ENCODE data around the gene KLHL40.
A peak's percentile ranks its signal among the peaks of the same experiment; 100 is the strongest.

KLHL40 gene

DNA sequence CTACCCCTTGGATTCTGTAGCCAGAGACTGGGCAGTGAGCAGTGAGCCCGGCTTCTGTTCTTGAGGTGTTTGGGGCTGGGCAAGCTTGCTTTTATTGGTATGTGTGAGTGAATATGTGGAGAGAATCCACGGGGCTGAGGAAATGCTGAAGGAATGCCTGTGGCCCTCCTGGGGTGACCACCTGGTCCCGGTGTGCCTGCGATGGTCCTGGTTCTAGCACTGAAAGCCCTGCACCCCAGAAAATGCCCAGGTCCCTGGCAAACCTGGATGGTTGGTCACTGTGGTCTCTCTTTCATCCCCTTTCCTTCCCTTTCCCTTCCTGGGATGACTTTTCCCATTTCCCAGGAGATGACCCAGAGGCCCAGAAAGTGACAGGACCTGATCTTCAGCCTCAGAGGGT, 27.7 kb upstream of the KLHL40 start:
- TF ChIP-seq, protein P1, sequence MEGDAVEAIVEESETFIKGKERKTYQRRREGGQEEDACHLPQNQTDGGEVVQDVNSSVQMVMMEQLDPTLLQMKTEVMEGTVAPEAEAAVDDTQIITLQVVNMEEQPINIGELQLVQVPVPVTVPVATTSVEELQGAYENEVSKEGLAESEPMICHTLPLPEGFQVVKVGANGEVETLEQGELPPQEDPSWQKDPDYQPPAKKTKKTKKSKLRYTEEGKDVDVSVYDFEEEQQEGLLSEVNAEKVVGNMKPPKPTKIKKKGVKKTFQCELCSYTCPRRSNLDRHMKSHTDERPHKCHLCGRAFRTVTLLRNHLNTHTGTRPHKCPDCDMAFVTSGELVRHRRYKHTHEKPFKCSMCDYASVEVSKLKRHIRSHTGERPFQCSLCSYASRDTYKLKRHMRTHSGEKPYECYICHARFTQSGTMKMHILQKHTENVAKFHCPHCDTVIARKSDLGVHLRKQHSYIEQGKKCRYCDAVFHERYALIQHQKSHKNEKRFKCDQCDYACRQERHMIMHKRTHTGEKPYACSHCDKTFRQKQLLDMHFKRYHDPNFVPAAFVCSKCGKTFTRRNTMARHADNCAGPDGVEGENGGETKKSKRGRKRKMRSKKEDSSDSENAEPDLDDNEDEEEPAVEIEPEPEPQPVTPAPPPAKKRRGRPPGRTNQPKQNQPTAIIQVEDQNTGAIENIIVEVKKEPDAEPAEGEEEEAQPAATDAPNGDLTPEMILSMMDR (IDR thresholded peaks at IDR 0.05), result no peak
- peak overlapping the region; percentile 44 to 98 for H3K27ac ChIP-seq
- no peak for DNase-seq (ENCODE audit: low spot score)
- H3K4me3 ChIP-seq, result no peak overlapping the region

DNA sequence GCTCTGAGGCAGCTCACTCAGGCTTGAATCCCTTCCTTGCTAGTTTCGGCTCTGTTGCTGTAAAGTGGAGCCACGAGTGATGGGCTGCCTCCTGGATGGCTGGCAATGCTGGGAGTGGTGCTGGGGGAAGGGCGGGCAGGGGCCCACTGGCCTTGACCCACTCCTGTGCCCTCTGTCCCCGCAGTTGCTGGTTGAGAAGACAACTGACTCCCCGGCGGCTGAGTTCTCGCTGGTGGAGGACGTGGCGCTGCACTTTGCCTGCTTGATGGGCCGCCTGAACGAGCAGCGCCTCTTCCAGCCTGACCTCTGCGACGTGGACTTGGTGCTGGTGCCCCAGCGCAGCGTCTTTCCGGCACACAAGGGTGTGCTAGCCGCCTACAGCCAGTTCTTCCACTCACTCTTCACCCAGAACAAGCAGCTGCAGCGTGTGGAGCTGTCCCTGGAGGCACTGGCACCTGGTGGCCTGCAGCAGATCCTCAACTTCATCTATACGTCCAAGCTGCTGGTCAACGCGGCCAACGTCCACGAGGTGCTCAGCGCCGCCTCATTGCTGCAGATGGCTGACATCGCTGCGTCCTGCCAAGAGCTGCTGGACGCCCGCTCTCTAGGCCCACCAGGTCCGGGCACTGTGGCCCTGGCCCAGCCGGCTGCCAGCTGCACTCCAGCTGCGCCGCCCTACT, 27.1 kb upstream of the KLHL40 start:
- DNase-seq (ENCODE audit: low spot score), result no peak
- TF ChIP-seq, protein P1 (IDR thresholded peaks at IDR 0.05), result no peak
- Histone ChIP-seq H3K4me3 (no peak overlapping the region), H3K27ac (no peak overlapping the region)

DNA sequence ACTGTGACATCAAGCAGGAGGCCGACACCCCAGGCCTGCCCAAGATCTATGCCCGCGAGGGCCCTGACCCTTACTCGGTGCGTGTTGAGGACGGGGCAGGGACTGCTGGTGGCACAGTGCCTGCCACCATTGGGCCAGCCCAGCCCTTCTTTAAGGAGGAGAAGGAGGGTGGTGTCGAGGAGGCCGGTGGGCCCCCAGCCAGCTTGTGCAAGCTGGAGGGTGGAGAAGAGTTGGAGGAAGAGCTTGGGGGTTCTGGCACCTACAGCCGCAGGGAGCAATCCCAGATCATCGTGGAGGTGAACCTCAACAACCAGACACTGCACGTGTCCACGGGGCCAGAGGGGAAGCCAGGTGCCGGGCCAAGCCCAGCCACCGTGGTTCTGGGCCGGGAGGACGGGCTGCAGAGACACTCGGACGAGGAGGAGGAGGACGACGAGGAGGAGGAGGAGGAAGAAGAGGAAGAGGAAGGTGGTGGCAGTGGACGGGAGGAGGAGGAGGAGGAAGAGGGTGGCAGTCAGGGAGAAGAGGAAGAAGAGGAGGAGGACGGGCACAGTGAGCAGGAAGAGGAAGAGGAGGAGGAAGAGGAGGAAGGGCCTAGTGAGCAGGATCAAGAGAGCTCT, 26.5 kb upstream of the KLHL40 start:
- TF ChIP-seq, protein P1 (IDR thresholded peaks at IDR 0.05), result no peak
- H3K4me3 ChIP-seq, result no peak overlapping the region
- no peak for DNase-seq (ENCODE audit: low spot score)
- peak overlapping the region in 1 of 2 donors; percentile 70 for H3K27ac ChIP-seq

DNA sequence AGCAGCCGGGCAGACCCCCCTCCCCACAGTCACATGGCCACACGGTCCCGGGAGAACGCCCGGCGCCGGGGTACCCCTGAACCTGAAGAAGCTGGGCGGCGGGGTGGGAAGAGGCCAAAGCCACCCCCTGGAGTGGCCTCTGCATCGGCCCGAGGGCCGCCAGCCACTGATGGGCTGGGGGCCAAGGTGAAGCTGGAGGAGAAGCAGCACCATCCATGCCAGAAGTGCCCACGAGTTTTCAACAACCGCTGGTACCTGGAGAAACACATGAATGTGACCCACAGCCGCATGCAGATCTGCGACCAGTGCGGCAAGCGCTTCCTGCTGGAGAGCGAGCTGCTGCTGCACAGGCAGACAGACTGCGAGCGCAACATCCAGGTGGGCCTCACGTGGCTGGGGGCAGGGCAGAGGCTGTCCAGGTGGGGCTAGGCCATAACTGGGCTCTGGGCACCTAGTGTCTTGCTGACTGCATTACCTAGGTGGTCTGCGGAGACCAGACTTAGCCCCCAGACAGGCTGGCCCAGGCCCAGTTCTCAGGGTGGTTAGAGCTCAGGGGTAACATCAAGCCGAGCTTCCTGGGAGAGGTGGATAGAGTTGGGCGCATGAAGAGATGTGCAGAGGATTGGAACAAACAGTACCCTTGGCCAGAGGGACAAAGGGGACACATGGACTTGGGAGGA, 25.7 kb upstream of the KLHL40 start:
- DNase-seq (ENCODE audit: low spot score), result no peak
- Histone ChIP-seq H3K27ac (peak overlapping the region; percentile 2 to 70), H3K4me3 (no peak overlapping the region)
- TF ChIP-seq, protein P1 (IDR thresholded peaks at IDR 0.05), result no peak

DNA sequence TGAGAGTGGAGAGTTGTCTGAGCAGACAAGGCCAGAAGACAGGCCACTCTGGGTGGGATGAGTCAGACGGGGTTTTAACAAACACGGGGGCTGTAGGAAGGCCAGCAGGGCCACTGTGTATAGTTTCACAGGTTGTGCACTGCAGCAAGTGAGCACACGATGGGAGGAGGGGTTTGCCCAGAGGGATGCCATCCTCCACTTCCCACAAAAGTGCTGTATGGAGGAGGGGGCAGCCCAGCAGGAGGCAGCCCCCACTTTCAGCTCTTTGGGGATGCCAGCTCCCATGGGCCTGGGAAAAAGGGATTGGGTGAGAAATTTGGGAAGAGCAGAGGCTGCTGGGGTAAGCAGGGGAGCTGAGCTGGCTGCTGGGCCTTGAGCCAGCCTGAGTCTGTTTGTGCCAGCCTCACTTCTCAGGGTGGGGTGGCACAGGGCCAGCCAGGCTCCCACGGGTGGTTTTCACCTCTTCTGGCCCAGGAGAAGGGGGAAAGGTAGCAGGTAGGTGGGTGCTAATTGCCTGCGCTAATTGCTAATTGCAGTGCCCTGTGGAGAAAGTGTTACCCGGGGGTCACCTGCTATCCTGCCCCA, 25.1 kb upstream of the KLHL40 start:
- TF ChIP-seq, protein P1 (IDR thresholded peaks at IDR 0.05), result no peak
- no peak for DNase-seq (ENCODE audit: low spot score)
- Histone ChIP-seq H3K27ac (peak overlapping the region; percentile 2 to 70), H3K4me3 (no peak overlapping the region)

DNA sequence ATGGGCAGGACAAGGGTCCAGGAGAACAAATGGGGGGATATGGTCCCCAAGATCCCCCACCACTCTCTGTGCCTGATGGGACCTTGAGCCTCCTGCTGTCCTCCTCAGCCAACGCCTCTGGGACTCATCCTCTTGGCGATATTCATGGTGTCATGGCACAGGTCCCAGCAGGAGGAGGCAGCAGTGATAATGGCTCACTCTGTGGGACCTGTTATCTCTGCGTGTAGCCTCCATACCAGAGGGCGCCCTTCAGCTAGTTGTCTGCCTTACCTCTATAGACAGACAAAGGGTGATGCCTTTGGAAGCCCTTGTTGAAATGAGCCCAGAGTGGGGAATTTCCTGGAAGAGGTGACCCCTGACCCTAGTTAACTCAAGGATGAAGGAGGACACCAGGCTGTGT, 24.4 kb upstream of the KLHL40 start:
- DNase-seq (ENCODE audit: low spot score), result no peak
- H3K27ac ChIP-seq, result peak overlapping the region; percentile 2 to 70
- TF ChIP-seq, protein P1 (IDR thresholded peaks at IDR 0.05), result no peak
- no peak overlapping the region for H3K4me3 ChIP-seq
